ENCODE measurements around the gene MESP1. TPM values are rescaled to one million over a fixed set of nuclear protein-coding genes. Genes with fewer than 3 reads are reported as not detected.

The MESP1 gene
- total and polyA plus RNA-seq, 2 of the 13 experiments (the other 11 are each of a cell fraction or from before 2014, with no cell fraction given): not detected

GRCh38 chr15:89750560-89751542, at the start of gene MESP1 (continued):
- TF ChIP-seq PRDM15 (CRISPR knock-in tag; IDR thresholded peaks at IDR 0.05) (no peak; the same call in 1 of the 2 replicates), ZFP36L1 (CRISPR knock-in tag; IDR thresholded peaks at IDR 0.05) (peak; percentile 40; the same call in 1 of the 2 replicates), POGK (CRISPR knock-in tag; conservative IDR thresholded peaks at IDR 0.05) (peak; percentile 74; the same call in 1 of the 2 replicates), ARID5B (CRISPR knock-in tag; IDR thresholded peaks at IDR 0.05) (peak; percentile 31), ZNF891 (CRISPR knock-in tag; IDR thresholded peaks at IDR 0.05) (no peak), ADNP (CRISPR knock-in tag; IDR thresholded peaks at IDR 0.05) (no peak), ZBTB7B (CRISPR knock-in tag; IDR thresholded peaks at IDR 0.05) (0 out of 2 replicates have a peak, but pooled peaks have one; percentile 46), TBX2 (CRISPR knock-in tag; IDR thresholded peaks at IDR 0.05; ENCODE audit: borderline replicate concordance) (peak; percentile 41; the same call in 1 of the 2 replicates), KLF13 (CRISPR knock-in tag; IDR thresholded peaks at IDR 0.05) (no peak), ZNF556 (CRISPR knock-in tag; IDR thresholded peaks at IDR 0.05; ENCODE audit: borderline replicate concordance) (0 out of 2 replicates have a peak, but pooled peaks have one; percentile 51), ZNF687 (CRISPR knock-in tag; IDR thresholded peaks at IDR 0.05) (peak; percentile 98), HMG20B (CRISPR knock-in tag; conservative IDR thresholded peaks at IDR 0.05) (no peak), KAT2B (IDR thresholded peaks at IDR 0.05; ENCODE audit: borderline replicate concordance, low read depth, low read length) (no peak)

Data from HepG2 (cell line).